ENCODE results near the gene KCTD21.

Gene KCTD21

DNA sequence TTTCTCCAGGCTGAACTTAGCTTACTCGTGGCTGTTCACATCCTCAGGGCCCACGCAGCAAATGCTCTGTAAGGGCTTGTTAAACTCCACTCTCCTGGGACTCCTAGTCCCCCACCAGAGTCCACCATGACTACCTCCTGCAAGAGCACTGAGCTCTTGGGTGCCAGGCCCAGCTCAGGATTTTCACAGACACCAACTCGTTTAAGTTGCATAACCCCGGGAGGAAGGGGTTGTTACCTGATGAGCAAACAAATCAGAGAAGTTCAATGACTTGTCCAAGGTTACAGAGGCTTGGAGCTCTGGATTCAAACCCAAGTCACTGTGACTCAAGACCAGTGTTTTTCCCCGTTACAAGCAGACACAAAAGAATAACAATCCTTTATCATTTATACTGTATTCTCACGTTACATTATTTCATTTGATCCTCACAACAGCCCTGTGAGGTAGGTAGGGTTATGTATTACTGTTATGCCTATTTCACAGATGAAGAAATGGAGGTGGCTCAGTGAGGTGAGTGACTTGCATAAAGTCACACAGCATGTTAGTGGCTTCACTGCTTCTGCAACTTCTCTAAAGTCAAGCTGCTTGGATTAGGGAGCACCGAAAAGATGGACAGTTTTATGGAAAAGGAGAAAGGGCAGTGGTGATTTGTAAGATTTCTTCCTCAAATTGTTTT lies 17.4 kb downstream of the KCTD21 start:
- DNase-seq = no peak

DNA sequence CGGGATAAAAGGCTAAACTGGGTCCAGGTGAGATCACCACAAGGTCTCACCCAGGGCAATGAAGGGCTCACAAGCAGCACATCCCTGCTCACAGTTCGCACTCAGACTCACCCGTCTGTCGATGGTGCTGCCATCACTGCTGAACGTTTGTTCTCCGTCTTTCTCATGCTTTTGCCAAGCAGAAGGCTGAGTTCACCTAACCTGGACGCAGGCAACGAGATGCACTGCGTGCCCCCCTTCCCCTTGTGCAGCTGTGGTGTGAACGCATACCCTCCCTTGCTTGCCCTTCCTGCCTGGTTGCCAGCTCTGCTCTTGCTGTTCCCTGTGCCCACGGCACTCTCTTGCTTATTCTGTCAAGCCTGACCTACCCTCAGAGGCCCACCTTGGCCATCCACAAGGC lies 18.0 kb downstream of the KCTD21 start:
- no peak for DNase-seq

DNA sequence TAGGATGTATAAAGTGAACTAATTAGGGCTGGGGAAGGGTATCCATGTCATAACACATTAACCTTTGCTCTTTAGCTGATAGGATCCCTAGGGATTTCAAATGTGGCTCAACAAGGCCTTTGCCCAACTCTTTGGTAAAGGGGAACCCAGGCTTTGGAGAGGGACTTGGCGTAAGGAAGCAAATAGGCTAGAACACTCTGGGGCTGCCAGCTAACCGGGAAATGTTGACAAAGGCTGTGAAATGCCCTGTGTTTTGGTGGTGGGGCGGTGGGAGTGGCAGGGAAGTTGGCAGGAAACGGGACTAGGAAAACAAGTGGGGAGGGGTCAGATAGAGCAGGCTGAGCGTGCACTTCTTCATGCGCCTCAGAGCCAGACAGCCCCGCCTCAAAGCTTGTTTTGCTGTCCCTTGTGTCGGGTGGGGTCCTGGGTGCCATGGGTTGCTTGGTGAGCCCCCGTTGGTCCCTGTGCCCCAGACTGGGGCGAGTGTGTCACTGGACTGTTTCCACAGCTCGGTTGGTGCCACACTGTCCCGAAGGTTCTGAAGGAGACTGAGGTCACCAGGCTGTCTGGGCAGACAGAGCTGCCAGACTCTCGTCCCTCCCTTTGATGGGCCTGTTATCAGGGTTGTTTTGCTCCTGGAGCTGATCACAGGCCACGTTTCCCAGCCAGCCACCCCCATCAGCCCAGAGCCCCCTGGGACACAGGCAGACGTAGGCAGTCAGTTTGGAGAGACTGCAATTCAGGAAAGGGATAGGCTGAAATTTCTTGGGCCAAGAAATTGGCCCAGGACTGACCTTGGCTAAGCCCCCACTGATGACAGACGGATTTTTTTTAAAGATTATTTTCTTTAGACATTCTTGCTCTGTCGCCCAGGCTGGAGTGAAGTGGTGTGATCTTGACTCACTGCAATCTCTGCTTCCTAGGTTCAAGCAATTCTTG lies 19.6 kb downstream of the KCTD21 start:
- DNase-seq = no peak

GRCh38 chr11:78166855-78167469 lies 21.5 kb downstream of the KCTD21 start:
- DNase-seq = no peak

- no peak for DNase-seq
Measured at GRCh38 chr11:78164471-78164870, 24.0 kb downstream of the KCTD21 start.

DNA sequence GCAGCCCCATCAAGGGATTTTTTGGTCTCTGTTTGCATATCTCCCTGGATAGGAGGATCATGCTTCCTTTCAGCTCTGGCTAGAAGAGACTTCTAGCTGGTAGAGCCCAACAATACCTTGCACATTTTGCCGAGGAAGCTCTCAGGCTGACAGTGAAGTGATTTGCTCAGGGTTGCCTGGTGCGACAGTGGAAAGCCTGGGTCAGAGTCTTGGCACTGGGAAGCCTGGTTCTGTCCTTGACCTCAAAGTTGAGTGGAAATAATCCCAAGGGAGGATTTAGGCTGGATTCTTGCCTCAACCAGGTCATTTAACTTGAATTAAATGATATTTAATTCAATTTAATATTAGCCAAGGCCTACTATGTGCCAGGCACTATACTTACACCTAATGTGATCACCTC lies 24.6 kb downstream of the KCTD21 start:
- DNase-seq = no peak

DNA sequence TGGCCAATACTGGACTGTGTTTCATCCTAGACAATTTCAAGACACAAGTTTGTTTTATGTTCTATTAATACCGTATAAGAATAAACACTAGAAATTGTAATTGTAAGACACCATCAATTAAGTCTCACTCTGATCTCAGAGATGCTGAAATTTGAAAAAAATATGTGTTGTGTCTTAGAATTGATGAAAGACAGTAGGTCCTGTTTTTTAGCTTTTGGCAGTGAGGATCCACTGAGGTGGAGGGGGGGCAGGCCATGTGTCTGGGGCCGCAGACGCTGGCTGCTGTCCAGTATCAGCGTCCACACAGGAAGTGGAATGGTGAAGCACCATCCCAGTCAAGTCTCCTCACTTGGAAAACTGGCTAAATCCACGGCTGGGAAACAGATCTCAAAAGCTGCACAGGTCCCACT lies 26.5 kb downstream of the KCTD21 start:
- no peak for DNase-seq

DNA sequence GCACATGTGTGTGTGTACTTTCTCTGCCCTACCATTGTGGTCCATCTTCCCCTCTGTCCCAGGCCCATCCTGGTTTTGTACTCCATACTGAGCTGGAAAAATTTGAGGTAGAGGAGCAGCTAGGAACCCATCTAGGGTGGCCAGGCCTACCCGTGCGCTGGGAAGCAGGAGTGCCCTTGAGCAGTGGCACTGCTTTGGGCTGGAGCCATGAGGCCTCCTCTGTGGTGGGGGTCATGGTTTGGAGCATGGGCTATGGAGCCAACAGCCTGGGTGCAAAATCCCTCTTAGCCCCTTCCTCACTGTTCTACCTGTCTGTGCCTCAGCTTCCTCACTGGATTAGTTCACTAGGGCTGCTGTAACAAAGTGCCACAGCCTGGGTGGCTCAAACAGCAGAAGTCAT lies 27.1 kb downstream of the KCTD21 start:
- no peak for DNase-seq

DNA sequence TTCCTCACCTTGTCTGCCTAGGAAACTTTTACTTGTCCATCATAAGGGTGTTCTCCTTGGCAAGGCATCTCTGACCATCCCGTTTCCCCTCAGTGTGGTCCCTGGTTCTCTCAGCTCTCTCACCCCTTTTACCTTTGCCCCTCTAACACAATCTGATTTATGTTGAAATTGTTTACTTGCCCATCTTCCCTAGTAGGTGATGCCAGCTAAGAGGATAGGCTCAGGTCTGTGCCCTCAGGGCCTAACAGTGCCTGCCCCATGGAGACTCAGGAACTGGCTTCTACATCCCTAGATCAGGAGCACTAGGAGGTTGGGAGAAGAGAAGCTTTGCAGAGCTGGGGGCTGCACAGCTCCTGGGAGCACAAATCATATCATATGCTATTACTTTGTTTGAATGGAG lies 27.9 kb downstream of the KCTD21 start:
- DNase-seq = no peak

GRCh38 chr11:78158987-78159652 lies 29.3 kb downstream of the KCTD21 start:
- DNase-seq = no peak

GRCh38 chr11:78156127-78156844 lies 32.1 kb downstream of the KCTD21 start:
- DNase-seq = no peak

- no peak for DNase-seq
Measured at GRCh38 chr11:78151804-78152203, 36.6 kb downstream of the KCTD21 start.

GRCh38 chr11:78150754-78151153 lies 37.7 kb downstream of the KCTD21 start:
- DNase-seq = no peak

GRCh38 chr11:78150346-78150745 lies 38.1 kb downstream of the KCTD21 start:
- no peak for DNase-seq

- DNase-seq = no peak
Measured at GRCh38 chr11:78149646-78150045, 38.8 kb downstream of the KCTD21 start.

- no peak for DNase-seq
Measured at GRCh38 chr11:78147807-78148206, 40.6 kb downstream of the KCTD21 start.

DNA sequence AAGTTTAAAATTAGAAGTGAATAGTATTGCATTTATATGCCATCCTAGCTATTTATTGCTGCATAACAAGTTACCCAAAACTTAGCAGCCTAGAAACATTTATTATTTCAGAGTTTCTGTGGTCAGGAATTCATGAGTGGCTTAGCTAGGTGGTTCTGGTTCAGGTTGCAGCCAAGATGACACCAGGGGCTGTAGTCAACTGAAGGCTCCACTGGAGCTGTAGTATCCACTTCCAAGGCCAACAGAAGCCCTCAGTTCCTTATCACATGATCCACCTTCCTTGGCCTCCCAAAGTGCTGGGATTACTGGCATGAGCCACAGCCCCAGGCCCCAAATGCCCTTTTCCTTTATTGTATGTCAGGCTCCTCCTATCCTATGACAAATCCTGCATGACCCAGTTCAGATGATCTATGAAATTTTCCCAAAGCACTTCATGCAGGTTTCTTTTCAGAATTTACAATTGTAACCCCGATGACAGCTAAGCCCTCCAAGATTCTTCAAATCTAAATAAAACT lies 42.9 kb downstream of the KCTD21 start:
- DNase-seq = no peak

- DNase-seq = no peak
Measured at GRCh38 chr11:78140392-78141077, 47.9 kb downstream of the KCTD21 start.

DNA sequence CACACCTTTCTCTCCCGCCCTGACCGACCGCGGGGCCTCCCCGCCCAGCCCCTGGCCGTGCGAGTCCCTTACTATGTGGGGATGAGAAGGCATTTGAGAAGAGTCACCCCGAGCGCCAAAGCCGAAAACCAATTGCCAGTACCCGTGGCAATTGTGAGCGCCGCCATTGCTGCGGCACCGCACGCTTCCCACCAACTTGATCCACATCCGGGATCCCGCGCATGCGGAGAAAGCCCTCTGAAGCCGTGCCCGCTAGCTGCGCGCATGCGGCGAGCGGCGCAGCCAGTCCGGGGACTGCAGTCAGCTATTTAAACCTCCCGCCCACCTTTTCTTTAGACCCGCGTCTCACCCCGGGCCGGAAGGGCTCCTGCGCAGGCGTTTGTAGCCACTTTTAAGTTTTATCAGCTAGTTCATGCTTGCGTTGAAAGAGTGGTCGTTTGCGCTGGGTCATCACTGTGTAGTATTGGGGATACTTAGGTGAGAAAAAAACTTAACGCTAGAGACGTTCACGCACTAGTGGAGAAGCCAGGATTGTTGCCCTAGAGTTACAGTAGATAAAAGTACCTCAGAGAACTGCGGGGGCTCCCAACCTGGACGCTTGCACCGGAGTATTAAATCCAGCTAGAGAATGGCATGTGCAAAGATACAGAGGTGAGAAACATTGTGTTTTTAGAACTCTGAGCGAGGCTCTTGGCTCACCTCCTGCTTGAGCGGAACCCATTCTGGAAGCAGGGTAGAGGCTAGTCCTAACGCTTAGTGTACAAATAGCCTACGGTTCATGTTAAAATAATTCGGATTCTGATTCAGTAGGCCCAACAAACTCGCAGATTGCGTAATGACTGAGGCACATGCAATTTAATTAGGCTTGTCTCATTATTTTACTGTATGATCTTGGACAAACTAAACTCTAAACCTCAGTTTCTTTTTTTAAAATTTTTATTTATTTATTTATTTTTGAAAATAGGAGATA lies 48.7 kb downstream of the KCTD21 start, which contains the start of gene ALG8:
ALG8 (minus strand) TSS at position 205 of the 970 bp plus-strand sequence; CDS start at position 167, 38 bp downstream.
- DNase-seq = peak; percentile 97

- DNase-seq = no peak
Measured at GRCh38 chr11:78138694-78139421, 49.6 kb downstream of the KCTD21 start.

All from NCI-H1092 (cell line).